ENCODE measurements around the gene USP38. TPM values are rescaled to one million over a fixed set of nuclear protein-coding genes. Genes with fewer than 3 reads are reported as not detected.

USP38 gene, protein sequence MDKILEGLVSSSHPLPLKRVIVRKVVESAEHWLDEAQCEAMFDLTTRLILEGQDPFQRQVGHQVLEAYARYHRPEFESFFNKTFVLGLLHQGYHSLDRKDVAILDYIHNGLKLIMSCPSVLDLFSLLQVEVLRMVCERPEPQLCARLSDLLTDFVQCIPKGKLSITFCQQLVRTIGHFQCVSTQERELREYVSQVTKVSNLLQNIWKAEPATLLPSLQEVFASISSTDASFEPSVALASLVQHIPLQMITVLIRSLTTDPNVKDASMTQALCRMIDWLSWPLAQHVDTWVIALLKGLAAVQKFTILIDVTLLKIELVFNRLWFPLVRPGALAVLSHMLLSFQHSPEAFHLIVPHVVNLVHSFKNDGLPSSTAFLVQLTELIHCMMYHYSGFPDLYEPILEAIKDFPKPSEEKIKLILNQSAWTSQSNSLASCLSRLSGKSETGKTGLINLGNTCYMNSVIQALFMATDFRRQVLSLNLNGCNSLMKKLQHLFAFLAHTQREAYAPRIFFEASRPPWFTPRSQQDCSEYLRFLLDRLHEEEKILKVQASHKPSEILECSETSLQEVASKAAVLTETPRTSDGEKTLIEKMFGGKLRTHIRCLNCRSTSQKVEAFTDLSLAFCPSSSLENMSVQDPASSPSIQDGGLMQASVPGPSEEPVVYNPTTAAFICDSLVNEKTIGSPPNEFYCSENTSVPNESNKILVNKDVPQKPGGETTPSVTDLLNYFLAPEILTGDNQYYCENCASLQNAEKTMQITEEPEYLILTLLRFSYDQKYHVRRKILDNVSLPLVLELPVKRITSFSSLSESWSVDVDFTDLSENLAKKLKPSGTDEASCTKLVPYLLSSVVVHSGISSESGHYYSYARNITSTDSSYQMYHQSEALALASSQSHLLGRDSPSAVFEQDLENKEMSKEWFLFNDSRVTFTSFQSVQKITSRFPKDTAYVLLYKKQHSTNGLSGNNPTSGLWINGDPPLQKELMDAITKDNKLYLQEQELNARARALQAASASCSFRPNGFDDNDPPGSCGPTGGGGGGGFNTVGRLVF
- total RNA-seq (ENCODE audit: low replicate concordance): 10.4 and 11.4 TPM in 2 replicates

DNA sequence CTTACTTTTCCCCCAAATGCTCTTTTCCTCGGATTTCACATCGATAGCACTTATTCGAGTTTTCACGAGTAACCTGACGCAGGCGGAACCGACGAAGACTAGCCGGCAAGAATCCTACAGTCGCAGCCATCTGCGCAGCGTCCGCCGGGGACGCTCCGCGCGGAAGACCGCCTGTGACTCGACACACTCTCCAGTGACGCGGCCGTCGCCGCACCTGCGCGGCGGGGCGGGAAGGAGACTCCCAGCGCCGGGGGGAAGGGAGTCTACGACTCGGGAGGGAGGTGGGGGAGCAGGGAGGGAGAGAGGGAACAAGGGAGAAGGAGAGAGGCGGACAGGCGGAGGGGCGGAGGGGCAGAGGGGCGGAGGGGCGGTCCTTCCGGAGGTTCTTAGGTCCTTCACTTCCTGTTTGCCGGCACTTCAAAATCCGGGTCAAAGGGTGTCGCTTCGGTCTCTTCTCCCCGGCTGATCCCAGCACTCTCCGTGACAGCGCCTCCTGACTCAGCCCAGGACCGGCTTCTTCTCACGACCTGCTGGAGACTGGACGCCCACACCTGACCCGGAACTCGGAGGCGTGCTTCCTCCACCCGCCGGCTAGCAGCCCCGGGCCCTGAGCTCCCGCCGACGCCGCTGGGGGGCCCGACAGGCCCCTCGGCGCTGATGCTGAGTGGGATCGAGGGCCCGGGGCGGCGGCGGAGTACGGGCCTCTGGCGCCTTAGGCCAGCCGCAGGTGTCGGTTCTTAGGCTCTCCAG is at the start of gene USP38:
Gene USP38 (plus strand): TSS at position 415 of the 750 bp plus-strand sequence. CDS start 534 bp downstream, outside the sequence.
- TF ChIP-seq, protein P1, sequence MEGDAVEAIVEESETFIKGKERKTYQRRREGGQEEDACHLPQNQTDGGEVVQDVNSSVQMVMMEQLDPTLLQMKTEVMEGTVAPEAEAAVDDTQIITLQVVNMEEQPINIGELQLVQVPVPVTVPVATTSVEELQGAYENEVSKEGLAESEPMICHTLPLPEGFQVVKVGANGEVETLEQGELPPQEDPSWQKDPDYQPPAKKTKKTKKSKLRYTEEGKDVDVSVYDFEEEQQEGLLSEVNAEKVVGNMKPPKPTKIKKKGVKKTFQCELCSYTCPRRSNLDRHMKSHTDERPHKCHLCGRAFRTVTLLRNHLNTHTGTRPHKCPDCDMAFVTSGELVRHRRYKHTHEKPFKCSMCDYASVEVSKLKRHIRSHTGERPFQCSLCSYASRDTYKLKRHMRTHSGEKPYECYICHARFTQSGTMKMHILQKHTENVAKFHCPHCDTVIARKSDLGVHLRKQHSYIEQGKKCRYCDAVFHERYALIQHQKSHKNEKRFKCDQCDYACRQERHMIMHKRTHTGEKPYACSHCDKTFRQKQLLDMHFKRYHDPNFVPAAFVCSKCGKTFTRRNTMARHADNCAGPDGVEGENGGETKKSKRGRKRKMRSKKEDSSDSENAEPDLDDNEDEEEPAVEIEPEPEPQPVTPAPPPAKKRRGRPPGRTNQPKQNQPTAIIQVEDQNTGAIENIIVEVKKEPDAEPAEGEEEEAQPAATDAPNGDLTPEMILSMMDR (IDR thresholded peaks at IDR 0.05): no peak
- TF ChIP-seq EZH2phosphoT487 (IDR thresholded peaks at IDR 0.05) (no peak), EZH2 (IDR thresholded peaks at IDR 0.05) (no peak)
- H3K27me3 Mint-ChIP-seq (ENCODE audit: insufficient read depth, low read depth): peaks cover 3% of the 10 kb centered on the region
- peaks cover 2% of the 10 kb centered on the region for H3K36me3 Mint-ChIP-seq
- H3K27me3 ChIP-seq: no peaks in the 10 kb centered on the region
- H3K4me1 Mint-ChIP-seq: peaks cover 47% of the 10 kb centered on the region
- peaks cover 42% of the 10 kb centered on the region for H4K20me1 ChIP-seq (ENCODE audit: low read depth)
- peak within 1 kb of the TSS; percentile 75 for H3K9ac ChIP-seq
- H3K9me3 ChIP-seq (ENCODE audit: low read depth): no peaks in the 10 kb centered on the region
- peak within 1 kb of the TSS; percentile 97 for H3K27ac Mint-ChIP-seq
- H3K27ac ChIP-seq: peak within 1 kb of the TSS; percentile 96
- peaks cover 23% of the 10 kb centered on the region for H3K4me1 ChIP-seq
- H3K9me3 Mint-ChIP-seq: no peaks in the 10 kb centered on the region
- H3K36me3 ChIP-seq: no peaks in the 10 kb centered on the region
- H3K4me3 ChIP-seq: peak within 1 kb of the TSS; percentile 94
- H3K4me2 ChIP-seq: peak within 1 kb of the TSS; percentile 89
- peak within 1 kb of the TSS; percentile 96 for H3K4me3 Mint-ChIP-seq
- peak within 1 kb of the TSS; percentile 84 for H2AFZ ChIP-seq (replicated peaks)
- H3K79me2 ChIP-seq (ENCODE audit: low read depth): peaks cover 60% of the 10 kb centered on the region
- peaks cover 23% of the 10 kb centered on the region for H3F3A ChIP-seq (ENCODE audit: low read depth)
- DNase-seq (ENCODE audit: low spot score): peak; percentile 95

DNA sequence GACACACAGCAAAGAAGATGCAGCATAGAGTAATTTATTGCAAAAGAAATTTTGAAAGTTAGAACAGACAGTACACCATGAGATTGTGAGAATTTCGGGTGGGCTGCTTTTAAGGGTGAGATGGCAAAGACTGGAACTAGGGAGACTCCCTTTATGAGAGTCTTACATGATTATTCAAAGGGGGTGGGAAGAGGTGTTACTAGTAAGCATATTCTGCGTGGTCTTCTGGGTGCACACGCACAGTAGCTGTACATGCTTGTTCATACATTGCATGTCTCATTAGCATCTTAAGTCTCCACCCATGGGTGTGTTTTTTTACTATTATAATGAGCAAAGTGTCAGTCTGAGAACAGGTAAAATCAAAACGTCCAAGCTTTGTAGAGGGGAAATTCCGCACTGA is 49.4 kb upstream of the USP38 start:
- Histone ChIP-seq H2AFZ (replicated peaks) (no peak overlapping the region), H3K4me1 (no peaks in the 10 kb centered on the region), H3K79me2 (ENCODE audit: low read depth) (no peaks in the 10 kb centered on the region), H3K27ac (no peak overlapping the region), H3K9me3 (ENCODE audit: low read depth) (no peaks in the 10 kb centered on the region), H3K27me3 (no peaks in the 10 kb centered on the region), H3K4me2 (no peak overlapping the region), H3K36me3 (no peaks in the 10 kb centered on the region), H4K20me1 (ENCODE audit: low read depth) (no peaks in the 10 kb centered on the region), H3K4me3 (no peak overlapping the region), H3K9ac (no peak overlapping the region), H3F3A (ENCODE audit: low read depth) (no peaks in the 10 kb centered on the region)
- Mint-ChIP-seq H3K9me3 (no peaks in the 10 kb centered on the region), H3K36me3 (no peaks in the 10 kb centered on the region), H3K27me3 (ENCODE audit: insufficient read depth, low read depth) (no peaks in the 10 kb centered on the region), H3K4me1 (no peaks in the 10 kb centered on the region), H3K4me3 (no peak overlapping the region), H3K27ac (no peak overlapping the region)
- no peak for TF ChIP-seq EZH2 (IDR thresholded peaks at IDR 0.05)
- no peak for TF ChIP-seq EZH2phosphoT487 (IDR thresholded peaks at IDR 0.05)
- TF ChIP-seq, protein P1 (IDR thresholded peaks at IDR 0.05): no peak
- no peak for DNase-seq (ENCODE audit: low spot score)

DNA sequence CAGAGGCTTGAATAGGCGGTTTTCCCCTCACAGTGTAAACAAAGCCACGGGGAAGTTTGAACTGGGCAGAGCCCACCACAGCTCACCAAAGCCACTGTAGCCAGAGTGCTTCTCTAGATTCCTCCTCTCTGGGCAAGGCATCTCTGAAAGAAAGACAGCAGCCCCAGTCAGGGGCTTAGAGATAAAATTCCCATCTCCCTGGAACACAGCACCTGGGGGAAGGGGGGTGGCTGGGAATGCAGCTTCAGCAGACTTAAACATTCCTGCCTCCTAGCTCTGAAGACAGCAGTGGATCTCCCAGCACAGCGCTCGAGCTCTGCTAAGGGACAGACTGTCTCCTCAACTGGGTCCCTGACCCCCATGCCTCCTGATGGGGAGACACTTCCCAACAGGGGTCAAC is 44.0 kb upstream of the USP38 start:
- no peaks in the 10 kb centered on the region for H4K20me1 ChIP-seq (ENCODE audit: low read depth)
- TF ChIP-seq EZH2 (IDR thresholded peaks at IDR 0.05) (no peak), EZH2phosphoT487 (IDR thresholded peaks at IDR 0.05) (no peak)
- TF ChIP-seq, protein P1 (IDR thresholded peaks at IDR 0.05): no peak
- H3K9me3 ChIP-seq (ENCODE audit: low read depth): no peaks in the 10 kb centered on the region
- H3K4me1 ChIP-seq: no peaks in the 10 kb centered on the region
- no peaks in the 10 kb centered on the region for H3F3A ChIP-seq (ENCODE audit: low read depth)
- no peak overlapping the region for H3K27ac ChIP-seq
- no peak overlapping the region for H3K9ac ChIP-seq
- H3K4me2 ChIP-seq: no peak overlapping the region
- no peaks in the 10 kb centered on the region for H3K27me3 ChIP-seq
- Mint-ChIP-seq H3K9me3 (peaks cover 27% of the 10 kb centered on the region), H3K27me3 (ENCODE audit: insufficient read depth, low read depth) (no peaks in the 10 kb centered on the region), H3K36me3 (peaks cover 1% of the 10 kb centered on the region), H3K4me3 (no peak overlapping the region), H3K27ac (no peak overlapping the region), H3K4me1 (no peaks in the 10 kb centered on the region)
- no peaks in the 10 kb centered on the region for H3K36me3 ChIP-seq
- peak; percentile 3 for DNase-seq (ENCODE audit: low spot score)
- no peaks in the 10 kb centered on the region for H3K79me2 ChIP-seq (ENCODE audit: low read depth)
- H3K4me3 ChIP-seq: no peak overlapping the region
- H2AFZ ChIP-seq (replicated peaks): no peak overlapping the region
